Left ventricle myocardium inferior (tissue), 1 donor: ENCODE results near the gene PAPSS2. TPM values are rescaled to one million over a fixed set of nuclear protein-coding genes. Genes with fewer than 3 reads are reported as not detected.
A peak's percentile ranks its signal among the peaks of the same experiment; 100 is the strongest.
"Not testable (repeated sequence)": the region's sequence is repeated elsewhere in the genome, so short reads cannot be mapped to it uniquely, and the experiment has no call there.

Experiments
- DNase-seq: peaks from one replicate; pipeline ENCODE4 v3.0.0-alpha.2; 2020
- H3K27ac ChIP-seq: fragments of 200-600 bp; replicated peaks from 2 replicates; pipeline ENCODE4 v1.8.0; 2021
- H3K27me3 ChIP-seq: fragments of 200-600 bp; 2 replicates; pipeline ENCODE4 v1.8.0; 2021; ENCODE audit warnings: low read depth
- H3K36me3 ChIP-seq: fragments of 200-600 bp; 2 replicates; pipeline ENCODE4 v1.8.0; 2021
- H3K4me1 ChIP-seq: fragments of 200-600 bp; 2 replicates; pipeline ENCODE4 v1.8.0; 2021
- H3K4me3 ChIP-seq: fragments of 200-600 bp; 2 replicates; pipeline ENCODE4 v1.8.0; 2021; ENCODE audit warnings: mild to moderate bottlenecking, moderate library complexity
- H3K9me3 ChIP-seq: fragments of 200-600 bp; replicated peaks from 2 replicates; pipeline ENCODE4 v1.8.0; 2021
- CTCF ChIP-seq: fragments of 200-600 bp; IDR thresholded peaks from 2 replicates; pipeline ENCODE4 v1.8.0; 2021; ENCODE audit warnings: antibody characterized with exemption, mild to moderate bottlenecking, borderline replicate concordance
- intact Hi-C: fragments of 100-400 bp; cut with micrococcal nuclease; formaldehyde crosslinking; loops from one replicate; pipeline ENCODE4 v1.11.0; 2022
- long read RNA-seq: library from polyadenylated mRNA; unstranded; transcript quantifications from one replicate; pipeline ENCODE4 v2.0.0, GENCODE V29; 2021
- total RNA-seq: library from RNA; stranded (reverse); fragmentation: NEBNext Ultra II Directional; extraction: Animal tissue kit (Norgen Biotek cat#: 25700); gene quantifications from one replicate; pipeline ENCODE4 v1.2.1, GENCODE V29; 2021
- donor health status: DM: no; HTN: yes; CAD: no; lungs with severe emphysema.

The PAPSS2 gene
- total RNA-seq: 10.6 TPM
- long read RNA-seq, transcript PAPSS2-201 (12 exons, 3,949 nt): major isoform, 8 of 8 reads
- long read RNA-seq, partial matches to known transcripts: 0 of 8 reads
- long read RNA-seq, other reads (novel, unspliced or antisense): 0 of 8 reads

GRCh38 chr10:87659571-87660483 lies at the start of gene PAPSS2:
Gene PAPSS2, plus strand, starts transcription at chr10:87659878. Its CDS starts 104 bp downstream, at chr10:87659982.
- intact Hi-C loops: loop anchor here (10.0 kb wide), 2 partner anchors 55 to 125 kb away; no protein-coding TSS in a partner anchor
- H3K27ac ChIP-seq: peak within 1 kb of the TSS; percentile 80
- no peaks in the 10 kb centered on the region for H3K9me3 ChIP-seq
- H3K36me3 ChIP-seq: no peaks in the 10 kb centered on the region
- peaks cover 39% of the 10 kb centered on the region for H3K4me1 ChIP-seq
- no peaks in the 10 kb centered on the region for H3K27me3 ChIP-seq
- TF ChIP-seq CTCF: no peak
- H3K4me3 ChIP-seq: peak within 1 kb of the TSS; percentile 89
- peak; percentile 72 for DNase-seq

GRCh38 chr10:87611341-87611740 lies 48.3 kb upstream of the PAPSS2 start:
- intact Hi-C loops, H3K4me3 ChIP-seq, H3K27ac ChIP-seq, DNase-seq, H3K36me3 ChIP-seq, H3K9me3 ChIP-seq, H3K4me1 ChIP-seq: not testable (repeated sequence)
- H3K27me3 ChIP-seq: peaks cover 14% of the 10 kb centered on the region

- Histone ChIP-seq H3K27me3 (peaks cover 21% of the 10 kb centered on the region), H3K27ac (no peak overlapping the region), H3K4me3 (no peak overlapping the region), H3K9me3 (peaks cover 6% of the 10 kb centered on the region), H3K4me1 (no peaks in the 10 kb centered on the region), H3K36me3 (no peaks in the 10 kb centered on the region)
- intact Hi-C loops: no loop called here
- no peak for DNase-seq
- TF ChIP-seq CTCF: no peak
Observed at GRCh38 chr10:87612115-87612514, 47.6 kb upstream of the PAPSS2 start.

GRCh38 chr10:87613751-87614150 lies 45.9 kb upstream of the PAPSS2 start:
- intact Hi-C loops: no loop called here
- Histone ChIP-seq H3K36me3 (no peaks in the 10 kb centered on the region), H3K4me1 (no peaks in the 10 kb centered on the region), H3K9me3 (peaks cover 6% of the 10 kb centered on the region), H3K27me3 (peaks cover 38% of the 10 kb centered on the region), H3K4me3 (no peak overlapping the region), H3K27ac (no peak overlapping the region)
- no peak for DNase-seq
- no peak for TF ChIP-seq CTCF

GRCh38 chr10:87615856-87616255 lies 43.8 kb upstream of the PAPSS2 start:
- Histone ChIP-seq H3K4me1 (no peaks in the 10 kb centered on the region), H3K27ac (no peak overlapping the region), H3K36me3 (no peaks in the 10 kb centered on the region), H3K4me3 (no peak overlapping the region), H3K27me3 (peaks cover 55% of the 10 kb centered on the region), H3K9me3 (peaks cover 6% of the 10 kb centered on the region)
- no peak for DNase-seq
- no peak for TF ChIP-seq CTCF
- intact Hi-C loops: no loop called here

- no peak for DNase-seq
- peaks cover 56% of the 10 kb centered on the region for H3K27me3 ChIP-seq
- H3K36me3 ChIP-seq: no peaks in the 10 kb centered on the region
- TF ChIP-seq CTCF: no peak
- intact Hi-C loops: no loop called here
- no peak overlapping the region for H3K4me3 ChIP-seq
- H3K4me1 ChIP-seq: no peaks in the 10 kb centered on the region
- H3K27ac ChIP-seq: no peak overlapping the region
- no peaks in the 10 kb centered on the region for H3K9me3 ChIP-seq
Observed at GRCh38 chr10:87617503-87617902, 42.2 kb upstream of the PAPSS2 start.
